T-helper 22 cell (primary cell): ENCODE results near the gene ADCY7.

Experiments
- DNase-seq: peaks from one replicate; pipeline ENCODE4 v3.0.0-alpha.2; 2020; ENCODE audit warnings: low read depth

The ADCY7 gene

GRCh38 chr16:50313596-50314478 is 47.5 kb downstream of the ADCY7 start:
- peak; percentile 27 for DNase-seq

- DNase-seq, result no peak
Observed at GRCh38 chr16:50314665-50315064, 48.3 kb downstream of the ADCY7 start.

- no peak for DNase-seq
Observed at GRCh38 chr16:50315346-50315997, 49.1 kb downstream of the ADCY7 start.

GRCh38 chr16:50316102-50316847 is 49.9 kb downstream of the ADCY7 start:
- no peak for DNase-seq

- DNase-seq, result no peak
Observed at GRCh38 chr16:50316848-50317630, 50.7 kb downstream of the ADCY7 start.

- no peak for DNase-seq
Observed at GRCh38 chr16:50318796-50319578, 52.6 kb downstream of the ADCY7 start.

- DNase-seq, result no peak
Observed at GRCh38 chr16:50320310-50320709, 54.0 kb downstream of the ADCY7 start.

GRCh38 chr16:50322333-50322732 is 56.0 kb downstream of the ADCY7 start:
- no peak for DNase-seq

- no peak for DNase-seq
Observed at GRCh38 chr16:50323335-50324011, 57.1 kb downstream of the ADCY7 start.

- no peak for DNase-seq
Observed at GRCh38 chr16:50324345-50324744, 58.0 kb downstream of the ADCY7 start.

- DNase-seq, result no peak
Observed at GRCh38 chr16:50326264-50326663, 59.9 kb downstream of the ADCY7 start.

- DNase-seq, result peak; percentile 47
Observed at GRCh38 chr16:50326835-50327465, 60.6 kb downstream of the ADCY7 start.

- no peak for DNase-seq
Observed at GRCh38 chr16:50329446-50330189, 63.3 kb downstream of the ADCY7 start.

GRCh38 chr16:50331570-50331969 is 65.2 kb downstream of the ADCY7 start:
- no peak for DNase-seq

- DNase-seq, result no peak
Observed at GRCh38 chr16:50332599-50332998, 66.2 kb downstream of the ADCY7 start.

GRCh38 chr16:50334106-50334975 is 68.0 kb downstream of the ADCY7 start:
- DNase-seq, result no peak

GRCh38 chr16:50335196-50335958 is 69.0 kb downstream of the ADCY7 start:
- peak; percentile 23 for DNase-seq

- no peak for DNase-seq
Observed at GRCh38 chr16:50336884-50337283, 70.5 kb downstream of the ADCY7 start.
